ENCODE data around the gene STK32C.

- no peak for TF ChIP-seq CTCF (IDR thresholded peaks at IDR 0.05; ENCODE audit: insufficient read depth, low read depth, low read length)
- no peak for TF ChIP-seq EZH2 (IDR thresholded peaks at IDR 0.05; ENCODE audit: insufficient read depth, low read length)
These were observed 77.8 kb downstream of the STK32C start for GRCh38 chr10:132229834-132230556.
